Stimulated activated CD8-positive, alpha-beta memory T cell treated with anti-CD3 and anti-CD28 coated beads, Interleukin-4, amount 100 ng/mL, for 4 hours (primary cell): ENCODE results near the gene SLC1A5.

Experiments
- DNase-seq, 2 donors: peaks; one replicate each; pipeline ENCODE4 v3.0.0-alpha.2; 2020; ENCODE audit warnings: low read depth in 2 of 2, low spot score in 1 of 2

The SLC1A5 gene

DNA sequence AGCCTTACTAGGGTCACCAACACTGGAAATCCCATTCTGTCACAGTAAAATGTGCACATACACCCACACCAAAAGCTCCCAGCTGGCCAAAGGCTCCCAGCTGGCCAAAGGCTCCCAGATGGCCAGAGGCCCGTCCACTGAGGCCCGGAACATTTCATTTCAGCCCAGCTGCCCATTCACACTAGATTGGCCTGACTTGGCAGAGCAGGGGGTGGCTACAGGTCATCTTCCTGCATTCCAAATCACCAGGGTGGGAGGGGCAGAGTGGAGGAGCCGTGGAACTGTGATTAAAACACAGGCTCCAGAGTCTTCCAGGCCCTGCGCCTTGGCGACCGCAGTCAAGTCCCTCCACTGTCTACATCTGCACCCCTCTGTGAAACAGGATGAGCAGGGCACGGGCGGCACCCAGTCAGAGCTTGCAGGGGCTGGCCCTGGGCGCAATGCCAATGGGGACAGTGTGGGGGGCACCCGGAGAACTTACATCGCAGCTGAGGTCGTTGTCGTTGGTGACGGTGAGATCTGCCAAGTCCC, 61.4 kb downstream of the SLC1A5 start:
- no peak for DNase-seq

DNA sequence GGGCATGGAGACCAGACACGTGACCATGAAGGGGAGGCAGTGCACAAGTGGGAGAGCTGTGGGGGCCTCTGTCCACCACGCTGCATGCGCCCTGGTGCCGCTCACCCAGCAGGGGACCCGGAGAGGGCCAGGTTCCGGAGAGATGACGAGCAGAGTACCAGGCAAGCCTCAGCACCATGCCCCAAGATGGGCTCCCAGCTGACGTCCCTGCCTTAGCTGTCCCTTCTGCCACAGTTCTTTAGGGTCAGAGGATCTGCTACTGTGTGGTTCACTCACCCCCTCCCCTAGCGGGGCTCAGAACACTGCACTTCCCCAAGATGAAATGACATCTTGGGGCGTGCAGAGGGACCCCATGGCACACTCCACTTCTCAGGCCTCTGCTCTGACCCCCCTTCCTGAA, 61.8 kb downstream of the SLC1A5 start:
- no peak for DNase-seq

DNA sequence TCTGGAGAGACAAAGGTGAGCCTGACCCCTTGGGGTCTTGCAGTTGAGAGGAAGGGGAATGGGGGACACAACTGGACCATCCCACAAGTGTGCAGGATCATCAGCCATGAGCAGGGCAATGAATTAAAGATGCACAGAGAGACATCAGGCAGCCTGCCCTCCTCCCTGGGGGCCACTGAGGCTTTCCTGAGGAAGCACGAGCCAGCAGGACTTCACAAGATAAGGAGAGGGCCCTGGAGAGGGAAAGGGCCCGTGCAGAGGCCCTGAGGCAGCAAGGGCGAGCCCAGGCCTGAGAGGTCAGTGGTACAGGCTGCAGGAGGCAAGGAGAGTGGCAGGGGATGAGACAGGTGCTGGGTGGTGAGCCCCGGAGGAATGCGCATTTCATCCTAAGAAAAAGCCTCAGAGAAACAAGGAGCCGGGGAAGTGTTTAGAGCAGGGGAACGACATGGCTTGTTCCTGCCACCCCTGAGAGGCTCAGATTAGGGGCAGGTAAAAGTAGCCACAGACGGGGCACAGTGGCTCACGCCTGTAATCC, 62.5 kb downstream of the SLC1A5 start:
- no peak for DNase-seq

DNA sequence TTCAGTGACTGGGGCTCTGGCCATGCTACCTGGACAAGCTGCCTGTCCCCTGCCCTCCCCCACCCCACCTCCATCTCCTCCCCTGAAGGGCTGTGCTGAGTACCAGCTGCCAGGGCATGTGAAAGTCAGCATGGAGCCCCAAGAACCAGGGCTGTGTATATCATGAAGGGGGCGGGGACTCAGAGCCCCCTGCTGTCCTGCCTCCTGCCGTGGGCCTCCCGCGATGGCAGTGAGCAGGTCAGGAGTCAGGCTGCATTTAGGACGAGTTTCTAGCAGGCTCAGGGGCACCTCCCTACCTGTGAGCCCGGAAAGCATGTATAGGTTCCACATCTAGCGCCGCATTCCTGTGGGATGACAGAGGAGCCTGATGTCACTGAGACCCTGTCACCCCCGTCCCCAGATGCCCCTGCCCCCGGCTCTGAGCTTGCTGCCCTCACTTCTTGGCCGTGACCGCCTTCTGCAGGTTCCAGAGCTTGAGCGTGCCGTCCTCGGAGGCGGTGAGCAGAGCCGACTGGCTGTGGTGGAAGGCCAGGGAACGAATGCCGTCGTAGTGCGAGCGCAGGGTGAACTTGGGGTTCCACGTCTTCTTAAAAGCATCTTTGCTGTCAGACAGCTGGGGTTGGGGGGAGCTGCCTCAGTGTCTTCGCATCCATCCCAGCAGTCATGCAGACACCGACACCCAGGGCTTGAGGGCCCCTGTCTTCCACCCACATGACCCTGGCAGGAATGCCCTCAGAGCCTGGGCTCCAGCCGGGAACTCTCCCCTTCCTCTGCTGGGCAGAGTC, 63.2 kb downstream of the SLC1A5 start:
- no peak for DNase-seq
